ENCODE measurements around the gene PIF1.
"Not testable (repeated sequence)": the region's sequence is repeated elsewhere in the genome, so short reads cannot be mapped to it uniquely, and the experiment has no call there.

Gene PIF1

DNA sequence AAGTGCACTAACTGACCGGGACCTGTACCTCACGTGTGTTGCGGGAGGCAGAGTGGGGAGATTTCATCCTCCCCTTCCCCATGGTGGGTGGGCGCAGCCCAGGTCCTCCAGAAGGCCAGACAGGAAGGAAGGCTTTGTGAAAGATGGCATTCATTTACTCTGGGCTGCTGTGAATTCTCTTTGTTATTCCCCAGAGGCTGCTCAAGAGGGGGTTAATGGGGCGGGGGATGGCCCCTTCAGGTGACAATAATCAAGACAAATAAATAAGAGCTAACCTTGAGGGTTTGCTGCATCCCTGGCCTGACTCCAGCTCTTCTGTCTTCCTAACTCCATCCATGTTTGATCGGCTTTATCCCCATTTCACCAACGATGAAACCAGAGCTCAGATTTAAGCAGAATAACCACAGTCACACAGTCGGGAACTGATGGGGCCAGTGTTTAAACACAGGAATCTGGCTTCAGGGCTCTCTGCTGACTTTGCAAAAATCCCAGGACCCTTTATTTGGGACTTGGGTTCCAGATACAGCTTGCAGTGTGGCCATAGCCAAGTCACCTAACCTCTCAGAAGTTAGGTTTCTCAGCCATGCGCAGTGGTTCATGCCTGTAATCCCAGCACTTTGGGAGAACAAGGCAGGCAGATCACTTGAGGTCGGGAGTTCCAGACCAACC, 16.5 kb downstream of the PIF1 start:
- peak; percentile 21 for DNase-seq (ENCODE audit: low spot score)

DNA sequence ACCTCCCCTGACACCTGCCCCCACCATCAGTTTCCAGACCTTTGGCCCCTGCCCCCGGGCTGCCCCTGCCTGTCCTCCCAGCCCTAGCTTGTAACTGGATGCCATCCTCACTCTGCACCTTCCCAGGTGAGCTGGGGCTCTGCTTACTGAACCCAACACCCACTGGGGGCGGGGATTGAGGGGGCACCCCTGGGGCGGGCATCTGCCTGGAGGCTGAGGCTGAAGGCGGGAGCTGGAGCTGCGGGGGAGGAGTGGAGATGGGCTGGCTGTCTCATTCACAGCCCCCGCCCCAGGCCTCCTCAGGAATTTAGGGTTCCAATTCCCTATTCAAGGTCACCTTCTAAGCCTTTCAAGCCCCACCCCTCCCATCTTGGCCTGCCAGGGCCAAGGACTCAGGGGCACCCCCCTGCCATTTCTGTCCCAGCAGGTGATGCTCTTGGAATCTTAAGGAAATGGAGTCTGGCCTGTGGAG, 17.7 kb downstream of the PIF1 start:
- DNase-seq (ENCODE audit: low spot score): peak; percentile 24

DNA sequence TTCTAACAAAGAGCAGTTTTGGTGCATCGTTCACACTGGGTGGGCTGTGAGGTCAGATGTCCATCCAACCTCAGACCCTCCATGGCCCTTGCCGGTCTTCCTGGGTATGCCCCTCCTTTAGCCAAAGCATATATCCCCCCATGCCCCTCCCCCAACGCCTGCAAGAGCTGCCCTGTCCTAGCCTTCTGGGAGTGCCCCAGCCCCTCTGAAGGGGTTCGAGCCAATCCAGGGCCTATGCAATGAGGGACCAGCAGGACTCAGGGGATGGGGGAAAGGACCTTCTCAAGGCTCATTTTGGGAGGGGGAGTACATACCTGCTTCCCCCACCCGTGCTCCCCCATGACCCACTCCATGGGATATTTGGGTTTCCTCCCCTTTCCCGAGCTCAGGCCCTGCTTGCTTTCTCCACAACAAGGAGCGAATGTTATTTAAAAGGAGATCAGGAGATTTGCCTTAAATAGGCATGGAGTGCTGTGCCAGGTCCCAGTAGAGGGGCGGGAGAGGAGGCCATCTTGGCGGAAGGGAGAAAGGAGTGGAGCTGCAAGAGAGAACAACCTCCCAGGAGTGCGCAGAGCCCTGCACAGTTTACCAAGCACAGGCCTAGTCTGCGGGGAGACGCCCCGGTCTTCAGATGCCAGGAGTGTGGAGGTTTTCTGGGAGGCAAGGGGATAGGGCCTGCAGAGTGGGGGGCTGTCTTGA, 18.2 kb downstream of the PIF1 start:
- peak; percentile 37 for DNase-seq (ENCODE audit: low spot score)

DNA sequence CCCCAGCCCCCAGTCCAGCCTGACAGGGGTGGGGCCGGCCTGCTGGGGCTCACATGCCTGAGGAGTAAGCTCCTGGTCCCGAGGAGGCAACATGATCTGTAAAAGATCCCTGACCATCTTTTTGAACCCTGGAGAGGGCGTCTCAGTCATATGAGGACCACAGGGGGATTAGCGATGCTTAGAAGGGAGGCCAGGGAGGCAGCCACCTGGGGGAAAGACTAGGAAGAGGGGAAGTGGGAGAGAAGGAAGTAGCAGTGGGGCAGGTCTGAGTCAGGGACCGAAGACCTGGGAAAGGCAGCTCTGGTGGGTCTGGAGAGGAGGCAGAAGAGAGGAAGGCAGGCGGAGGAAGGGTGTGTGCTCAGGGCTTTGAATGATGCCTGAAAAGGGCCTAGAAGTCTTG, 18.9 kb downstream of the PIF1 start:
- DNase-seq (ENCODE audit: low spot score): no peak

DNA sequence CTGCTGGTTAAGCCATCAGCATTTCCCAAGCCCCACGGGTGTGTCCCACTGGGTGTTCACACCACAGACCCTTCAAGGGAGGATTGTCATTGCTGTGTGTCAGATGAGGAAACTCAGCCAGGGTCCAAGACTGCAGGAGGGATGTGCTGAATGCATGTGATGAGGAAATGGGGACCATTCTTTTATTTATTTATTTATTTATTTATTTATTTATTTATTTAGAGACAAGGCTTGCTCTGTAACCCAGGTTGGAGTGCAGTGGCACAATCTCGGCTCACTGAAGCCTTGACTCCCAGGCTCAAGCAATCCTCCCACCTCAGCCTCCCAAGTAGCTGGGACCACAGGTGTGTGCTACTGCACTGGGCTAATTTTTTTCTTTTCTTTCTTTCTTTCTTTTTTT, 20.8 kb downstream of the PIF1 start:
- DNase-seq (ENCODE audit: low spot score): no peak

- DNase-seq (ENCODE audit: low spot score): no peak
Observed at GRCh38 chr15:64803526-64803925, 21.9 kb downstream of the PIF1 start.

DNA sequence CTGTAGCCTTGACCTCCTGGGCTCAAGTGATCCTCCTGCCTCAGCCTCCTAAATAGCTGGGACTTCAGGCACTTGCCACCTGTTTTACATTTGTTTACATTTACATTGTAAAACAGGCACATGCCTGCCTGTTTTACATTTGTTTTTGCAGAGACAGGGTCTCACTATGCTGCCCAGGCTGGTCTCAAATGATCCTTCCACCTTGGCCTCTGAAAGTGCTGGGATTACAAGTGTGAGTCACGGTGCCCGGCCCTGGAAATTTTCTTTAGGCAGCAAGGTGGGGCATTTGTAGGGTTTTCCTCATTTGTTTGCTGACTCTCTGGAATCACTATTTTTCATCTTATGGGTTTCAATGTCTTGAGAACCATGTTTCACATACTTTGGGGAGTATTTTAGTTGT, 25.0 kb downstream of the PIF1 start:
- no peak for DNase-seq (ENCODE audit: low spot score)

- not testable (repeated sequence) for DNase-seq (ENCODE audit: low spot score)
Observed at GRCh38 chr15:64798905-64799304, 26.5 kb downstream of the PIF1 start.

DNA sequence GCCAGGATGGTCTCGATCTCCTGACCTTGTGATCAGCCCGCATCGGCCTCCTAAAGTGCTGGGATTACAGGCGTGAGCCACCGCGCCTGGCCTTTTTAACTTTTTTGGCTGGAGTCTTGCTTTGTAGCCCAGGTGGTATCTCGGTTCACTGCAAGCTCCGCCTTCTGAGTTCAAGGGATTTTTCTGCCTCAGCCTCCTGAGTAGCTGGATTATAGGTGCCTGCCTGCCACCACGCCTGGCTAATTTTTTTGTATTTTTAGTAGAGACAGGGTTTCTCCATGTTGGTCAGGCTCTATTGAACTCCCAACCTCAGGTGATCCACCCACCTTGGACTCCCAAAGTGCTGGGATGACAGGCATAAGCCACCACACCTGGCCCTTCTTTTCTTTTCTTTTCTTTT, 29.5 kb downstream of the PIF1 start:
- not testable (repeated sequence) for DNase-seq (ENCODE audit: low spot score)

DNA sequence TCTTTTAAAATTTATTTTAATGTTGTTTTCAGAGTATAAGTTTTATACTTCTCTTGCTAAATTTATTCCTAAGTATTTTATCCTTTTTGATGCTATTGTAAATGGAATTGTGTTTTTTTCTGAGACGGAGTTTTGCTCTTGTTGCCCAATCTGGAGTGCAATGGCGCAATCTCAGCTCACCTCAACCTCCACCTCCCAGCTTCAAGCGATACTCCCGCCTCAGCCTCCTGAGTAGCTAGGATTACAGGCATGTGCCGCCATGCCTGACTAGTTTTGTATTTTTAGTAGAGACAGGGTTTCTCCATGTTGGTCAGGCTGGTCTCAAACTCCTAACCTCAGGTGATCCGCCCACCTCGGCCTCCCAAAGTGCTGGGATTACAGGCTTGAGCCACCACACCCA, 30.1 kb downstream of the PIF1 start:
- not testable (repeated sequence) for DNase-seq (ENCODE audit: low spot score)

DNA sequence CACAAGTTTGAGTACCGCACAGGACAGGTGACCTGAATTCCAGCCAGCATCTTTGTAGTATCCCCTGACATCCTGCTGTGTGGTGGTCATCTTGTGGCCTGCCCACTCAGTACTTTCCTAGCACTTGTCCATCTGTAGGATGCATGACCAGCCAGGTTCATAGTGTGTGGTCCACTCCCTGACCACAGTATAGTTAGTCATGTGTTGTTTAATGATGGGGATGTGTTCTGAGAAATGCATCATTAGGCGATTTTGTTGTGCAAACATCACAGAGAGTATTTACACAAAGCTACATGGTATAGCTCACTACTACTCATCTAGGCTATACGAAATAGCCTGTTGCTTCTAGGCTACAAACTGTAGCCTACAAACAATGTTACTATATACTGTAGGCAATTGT, 33.2 kb downstream of the PIF1 start:
- no peak for DNase-seq (ENCODE audit: low spot score)

DNA sequence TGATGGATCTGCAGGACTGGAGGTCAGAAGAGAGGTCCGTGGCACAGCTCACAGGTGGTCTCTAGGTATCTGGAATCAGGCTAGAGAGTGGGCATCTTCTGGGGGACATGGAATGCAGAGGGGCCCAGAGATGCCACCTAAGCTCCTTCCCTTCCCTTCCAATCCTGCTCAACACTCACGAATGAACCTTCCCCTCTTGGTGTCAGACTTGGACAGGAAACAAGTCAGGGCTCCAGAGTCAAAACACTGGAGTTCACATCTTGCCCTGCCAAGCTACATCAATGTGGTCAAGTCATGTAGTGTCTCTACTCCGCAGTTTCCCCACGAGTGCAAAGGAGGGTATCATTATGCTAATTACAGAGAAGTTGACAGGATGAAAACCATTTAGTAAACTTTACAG, 34.0 kb downstream of the PIF1 start:
- DNase-seq (ENCODE audit: low spot score): peak; percentile 8

DNA sequence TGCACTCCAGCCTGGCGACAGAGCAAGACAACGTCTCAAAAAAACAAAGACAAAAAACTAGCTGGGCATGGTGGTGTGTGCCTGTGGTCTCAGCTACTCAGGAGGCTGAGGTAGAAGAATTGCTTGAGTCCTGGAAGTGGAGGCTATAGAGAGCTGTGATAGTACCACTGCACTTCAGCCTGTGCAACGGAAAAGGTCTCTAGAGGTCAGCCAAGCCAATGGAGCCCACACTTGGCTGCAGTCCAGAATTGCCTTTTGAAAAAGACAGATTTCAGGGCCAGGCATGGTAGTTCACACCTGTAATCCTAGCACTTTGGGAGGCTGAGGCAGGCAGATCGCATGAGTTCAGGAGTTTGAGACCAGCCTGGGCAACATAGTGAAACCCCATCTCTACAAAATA, 41.7 kb downstream of the PIF1 start:
- no peak for DNase-seq (ENCODE audit: low spot score)

- peak; percentile 20 for DNase-seq (ENCODE audit: low spot score)
Observed at GRCh38 chr15:64782751-64783150, 42.7 kb downstream of the PIF1 start.

- peak; percentile 12 for DNase-seq (ENCODE audit: low spot score)
Observed at GRCh38 chr15:64781299-64781698, 44.1 kb downstream of the PIF1 start.

DNA sequence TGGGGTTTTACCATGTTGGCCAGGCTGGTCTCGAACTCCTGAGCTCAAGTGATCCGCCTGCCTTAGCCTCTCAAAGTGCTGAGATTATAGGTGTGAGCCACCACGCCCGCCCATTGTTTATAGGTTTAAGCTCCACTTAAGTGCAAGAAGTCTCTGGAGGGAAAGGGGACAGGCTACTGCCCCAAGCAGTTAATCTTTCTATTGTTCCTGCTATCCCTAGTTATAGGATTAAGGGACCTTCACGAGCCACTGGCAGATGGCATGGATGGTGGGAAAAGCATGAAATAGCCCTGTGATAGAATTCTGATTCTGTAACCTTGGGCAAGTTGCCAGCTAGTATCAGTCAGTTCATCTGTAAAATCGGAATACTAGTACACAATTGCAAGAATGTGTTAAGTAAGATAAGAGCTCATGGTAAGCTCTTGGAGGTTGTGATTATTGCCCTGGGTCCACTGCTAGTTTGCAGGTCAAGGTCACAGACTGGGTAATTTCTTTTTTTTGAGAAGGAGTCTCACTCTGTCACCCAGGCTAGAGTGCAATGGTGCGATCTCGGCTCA, 44.8 kb downstream of the PIF1 start:
- DNase-seq (ENCODE audit: low spot score): peak; percentile 81

- DNase-seq (ENCODE audit: low spot score): no peak
Observed at GRCh38 chr15:64779630-64780029, 45.8 kb downstream of the PIF1 start.

- no peak for DNase-seq (ENCODE audit: low spot score)
Observed at GRCh38 chr15:64779024-64779423, 46.4 kb downstream of the PIF1 start.

GRCh38 chr15:64776402-64776786, 49.1 kb downstream of the PIF1 start:
- DNase-seq (ENCODE audit: low spot score): no peak

- peak; percentile 70 for DNase-seq (ENCODE audit: low spot score)
Observed at GRCh38 chr15:64775551-64776401, 49.7 kb downstream of the PIF1 start, which contains the start of gene RBPMS2. RBPMS2 (minus strand) TSS chr15:64775589; CDS start chr15:64775319, 270 bp downstream.

GRCh38 chr15:64774629-64775493, 50.6 kb downstream of the PIF1 start:
- DNase-seq (ENCODE audit: low spot score): peak; percentile 67
